ENCODE measurements around the gene ITPK1.

ITPK1 gene

GRCh38 chr14:92965281-92965680, 150.4 kb downstream of the ITPK1 start:
- Histone ChIP-seq H3K9me3 (ENCODE audit: insufficient read depth, low read length) (no peaks in the 10 kb centered on the region), H3K4me3 (ENCODE audit: low read length) (no peak overlapping the region), H3K9ac (ENCODE audit: low read length) (no peak overlapping the region), H2AFZ (ENCODE audit: low read depth, low read length) (no peak overlapping the region), H3K36me3 (replicated peaks; ENCODE audit: low read depth, low read length) (no peaks in the 10 kb centered on the region), H4K20me1 (ENCODE audit: insufficient read depth, low read length) (no peaks in the 10 kb centered on the region), H3K4me1 (ENCODE audit: low read length) (no peaks in the 10 kb centered on the region), H3K79me2 (ENCODE audit: low read length) (no peaks in the 10 kb centered on the region), H3K4me2 (ENCODE audit: low read length) (no peak overlapping the region), H3K27ac (ENCODE audit: low read length) (no peak overlapping the region), H3K27me3 (ENCODE audit: low read depth, low read length) (no peaks in the 10 kb centered on the region)
- TF ChIP-seq EZH2phosphoT487 (IDR thresholded peaks at IDR 0.05; ENCODE audit: low read depth), result no peak
- TF ChIP-seq CTCF (IDR thresholded peaks at IDR 0.05; ENCODE audit: low read depth, low read length), result no peak

- Histone ChIP-seq H4K20me1 (ENCODE audit: insufficient read depth, low read length) (no peaks in the 10 kb centered on the region), H3K9ac (ENCODE audit: low read length) (no peak overlapping the region), H3K27me3 (ENCODE audit: low read depth, low read length) (no peaks in the 10 kb centered on the region), H3K4me3 (ENCODE audit: low read length) (no peak overlapping the region), H3K4me2 (ENCODE audit: low read length) (no peak overlapping the region), H3K36me3 (replicated peaks; ENCODE audit: low read depth, low read length) (no peaks in the 10 kb centered on the region), H3K9me3 (ENCODE audit: insufficient read depth, low read length) (no peaks in the 10 kb centered on the region), H3K79me2 (ENCODE audit: low read length) (no peaks in the 10 kb centered on the region), H2AFZ (ENCODE audit: low read depth, low read length) (no peak overlapping the region), H3K27ac (ENCODE audit: low read length) (no peak overlapping the region), H3K4me1 (ENCODE audit: low read length) (no peaks in the 10 kb centered on the region)
- TF ChIP-seq EZH2phosphoT487 (IDR thresholded peaks at IDR 0.05; ENCODE audit: low read depth) (no peak), CTCF (IDR thresholded peaks at IDR 0.05; ENCODE audit: low read depth, low read length) (no peak)
These were observed 151.3 kb downstream of the ITPK1 start for GRCh38 chr14:92964124-92965109.

GRCh38 chr14:92963301-92964123, 152.2 kb downstream of the ITPK1 start:
- Histone ChIP-seq H3K79me2 (ENCODE audit: low read length) (no peaks in the 10 kb centered on the region), H3K9me3 (ENCODE audit: insufficient read depth, low read length) (no peaks in the 10 kb centered on the region), H4K20me1 (ENCODE audit: insufficient read depth, low read length) (no peaks in the 10 kb centered on the region), H2AFZ (ENCODE audit: low read depth, low read length) (no peak overlapping the region), H3K4me1 (ENCODE audit: low read length) (no peaks in the 10 kb centered on the region), H3K4me2 (ENCODE audit: low read length) (no peak overlapping the region), H3K4me3 (ENCODE audit: low read length) (no peak overlapping the region), H3K27me3 (ENCODE audit: low read depth, low read length) (no peaks in the 10 kb centered on the region), H3K27ac (ENCODE audit: low read length) (no peak overlapping the region), H3K36me3 (replicated peaks; ENCODE audit: low read depth, low read length) (no peaks in the 10 kb centered on the region), H3K9ac (ENCODE audit: low read length) (no peak overlapping the region)
- TF ChIP-seq EZH2phosphoT487 (IDR thresholded peaks at IDR 0.05; ENCODE audit: low read depth) (no peak), CTCF (IDR thresholded peaks at IDR 0.05; ENCODE audit: low read depth, low read length) (no peak)

- Histone ChIP-seq H3K4me1 (ENCODE audit: low read length) (no peaks in the 10 kb centered on the region), H4K20me1 (ENCODE audit: insufficient read depth, low read length) (no peaks in the 10 kb centered on the region), H3K9ac (ENCODE audit: low read length) (no peak overlapping the region), H3K36me3 (replicated peaks; ENCODE audit: low read depth, low read length) (no peaks in the 10 kb centered on the region), H3K79me2 (ENCODE audit: low read length) (no peaks in the 10 kb centered on the region), H3K4me3 (ENCODE audit: low read length) (no peak overlapping the region), H3K27ac (ENCODE audit: low read length) (no peak overlapping the region), H2AFZ (ENCODE audit: low read depth, low read length) (no peak overlapping the region), H3K4me2 (ENCODE audit: low read length) (no peak overlapping the region), H3K27me3 (ENCODE audit: low read depth, low read length) (no peaks in the 10 kb centered on the region), H3K9me3 (ENCODE audit: insufficient read depth, low read length) (no peaks in the 10 kb centered on the region)
- TF ChIP-seq EZH2phosphoT487 (IDR thresholded peaks at IDR 0.05; ENCODE audit: low read depth) (no peak), CTCF (IDR thresholded peaks at IDR 0.05; ENCODE audit: low read depth, low read length) (no peak)
These were observed 153.0 kb downstream of the ITPK1 start for GRCh38 chr14:92962831-92963095.
